ENCODE measurements around the gene STK25.

- TF ChIP-seq CTCF (conservative IDR thresholded peaks at IDR 0.05): no peak
- no peak for TF ChIP-seq EZH2 (IDR thresholded peaks at IDR 0.05; ENCODE audit: low read depth)
Measured at GRCh38 chr2:241511091-241511741, 2.8 kb upstream of the STK25 start.
